Measurements from ENCODE around the gene AHCYL2.
"Not testable (repeated sequence)": the region's sequence is repeated elsewhere in the genome, so short reads cannot be mapped to it uniquely, and the experiment has no call there.

DNA sequence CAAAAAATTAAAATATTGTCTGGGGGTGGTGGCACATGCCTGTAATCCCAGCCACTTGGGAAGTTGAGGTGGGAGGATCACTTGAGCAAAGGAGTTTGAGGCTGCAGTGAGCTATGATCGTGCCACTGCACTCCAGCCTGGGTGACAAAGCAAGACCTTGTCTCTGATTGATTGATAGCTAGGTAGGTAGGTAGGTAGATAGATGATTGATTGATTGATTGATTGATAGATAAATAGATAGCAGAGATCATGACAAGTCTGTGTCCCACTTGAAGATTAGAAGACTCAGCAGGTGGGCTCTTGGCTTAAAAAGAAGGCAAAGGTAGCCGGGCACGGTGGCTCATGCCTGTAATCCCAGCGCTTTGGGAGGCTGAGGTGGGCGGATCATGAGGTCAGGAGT lies 27.8 kb downstream of the AHCYL2 start:
- TF ChIP-seq POLR2AphosphoS5 (IDR thresholded peaks at IDR 0.05; ENCODE audit: low read depth); ZNF114 (CRISPR knock-in tag; IDR thresholded peaks at IDR 0.05); CREB1 (CRISPR knock-in tag; IDR thresholded peaks at IDR 0.05; ENCODE audit: low read depth); EZH2 (IDR thresholded peaks at IDR 0.05; ENCODE audit: low read depth, unreplicated experiment); EZH2phosphoT487 (IDR thresholded peaks at IDR 0.05; ENCODE audit: unreplicated experiment); REST (IDR thresholded peaks at IDR 0.05; ENCODE audit: unreplicated experiment); STAT1 (IDR thresholded peaks at IDR 0.05; ENCODE audit: unreplicated experiment); NANOG (IDR thresholded peaks at IDR 0.05; ENCODE audit: borderline replicate concordance); JUNB (IDR thresholded peaks at IDR 0.05; ENCODE audit: unreplicated experiment); ZNF331 (CRISPR knock-in tag; IDR thresholded peaks at IDR 0.05; ENCODE audit: low read depth): not testable (repeated sequence)
- TF ChIP-seq, protein P1, sequence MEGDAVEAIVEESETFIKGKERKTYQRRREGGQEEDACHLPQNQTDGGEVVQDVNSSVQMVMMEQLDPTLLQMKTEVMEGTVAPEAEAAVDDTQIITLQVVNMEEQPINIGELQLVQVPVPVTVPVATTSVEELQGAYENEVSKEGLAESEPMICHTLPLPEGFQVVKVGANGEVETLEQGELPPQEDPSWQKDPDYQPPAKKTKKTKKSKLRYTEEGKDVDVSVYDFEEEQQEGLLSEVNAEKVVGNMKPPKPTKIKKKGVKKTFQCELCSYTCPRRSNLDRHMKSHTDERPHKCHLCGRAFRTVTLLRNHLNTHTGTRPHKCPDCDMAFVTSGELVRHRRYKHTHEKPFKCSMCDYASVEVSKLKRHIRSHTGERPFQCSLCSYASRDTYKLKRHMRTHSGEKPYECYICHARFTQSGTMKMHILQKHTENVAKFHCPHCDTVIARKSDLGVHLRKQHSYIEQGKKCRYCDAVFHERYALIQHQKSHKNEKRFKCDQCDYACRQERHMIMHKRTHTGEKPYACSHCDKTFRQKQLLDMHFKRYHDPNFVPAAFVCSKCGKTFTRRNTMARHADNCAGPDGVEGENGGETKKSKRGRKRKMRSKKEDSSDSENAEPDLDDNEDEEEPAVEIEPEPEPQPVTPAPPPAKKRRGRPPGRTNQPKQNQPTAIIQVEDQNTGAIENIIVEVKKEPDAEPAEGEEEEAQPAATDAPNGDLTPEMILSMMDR (conservative IDR thresholded peaks at IDR 0.05; ENCODE audit: low read depth in 2 of 2), result not testable (repeated sequence)
- TF ChIP-seq, protein P2, sequence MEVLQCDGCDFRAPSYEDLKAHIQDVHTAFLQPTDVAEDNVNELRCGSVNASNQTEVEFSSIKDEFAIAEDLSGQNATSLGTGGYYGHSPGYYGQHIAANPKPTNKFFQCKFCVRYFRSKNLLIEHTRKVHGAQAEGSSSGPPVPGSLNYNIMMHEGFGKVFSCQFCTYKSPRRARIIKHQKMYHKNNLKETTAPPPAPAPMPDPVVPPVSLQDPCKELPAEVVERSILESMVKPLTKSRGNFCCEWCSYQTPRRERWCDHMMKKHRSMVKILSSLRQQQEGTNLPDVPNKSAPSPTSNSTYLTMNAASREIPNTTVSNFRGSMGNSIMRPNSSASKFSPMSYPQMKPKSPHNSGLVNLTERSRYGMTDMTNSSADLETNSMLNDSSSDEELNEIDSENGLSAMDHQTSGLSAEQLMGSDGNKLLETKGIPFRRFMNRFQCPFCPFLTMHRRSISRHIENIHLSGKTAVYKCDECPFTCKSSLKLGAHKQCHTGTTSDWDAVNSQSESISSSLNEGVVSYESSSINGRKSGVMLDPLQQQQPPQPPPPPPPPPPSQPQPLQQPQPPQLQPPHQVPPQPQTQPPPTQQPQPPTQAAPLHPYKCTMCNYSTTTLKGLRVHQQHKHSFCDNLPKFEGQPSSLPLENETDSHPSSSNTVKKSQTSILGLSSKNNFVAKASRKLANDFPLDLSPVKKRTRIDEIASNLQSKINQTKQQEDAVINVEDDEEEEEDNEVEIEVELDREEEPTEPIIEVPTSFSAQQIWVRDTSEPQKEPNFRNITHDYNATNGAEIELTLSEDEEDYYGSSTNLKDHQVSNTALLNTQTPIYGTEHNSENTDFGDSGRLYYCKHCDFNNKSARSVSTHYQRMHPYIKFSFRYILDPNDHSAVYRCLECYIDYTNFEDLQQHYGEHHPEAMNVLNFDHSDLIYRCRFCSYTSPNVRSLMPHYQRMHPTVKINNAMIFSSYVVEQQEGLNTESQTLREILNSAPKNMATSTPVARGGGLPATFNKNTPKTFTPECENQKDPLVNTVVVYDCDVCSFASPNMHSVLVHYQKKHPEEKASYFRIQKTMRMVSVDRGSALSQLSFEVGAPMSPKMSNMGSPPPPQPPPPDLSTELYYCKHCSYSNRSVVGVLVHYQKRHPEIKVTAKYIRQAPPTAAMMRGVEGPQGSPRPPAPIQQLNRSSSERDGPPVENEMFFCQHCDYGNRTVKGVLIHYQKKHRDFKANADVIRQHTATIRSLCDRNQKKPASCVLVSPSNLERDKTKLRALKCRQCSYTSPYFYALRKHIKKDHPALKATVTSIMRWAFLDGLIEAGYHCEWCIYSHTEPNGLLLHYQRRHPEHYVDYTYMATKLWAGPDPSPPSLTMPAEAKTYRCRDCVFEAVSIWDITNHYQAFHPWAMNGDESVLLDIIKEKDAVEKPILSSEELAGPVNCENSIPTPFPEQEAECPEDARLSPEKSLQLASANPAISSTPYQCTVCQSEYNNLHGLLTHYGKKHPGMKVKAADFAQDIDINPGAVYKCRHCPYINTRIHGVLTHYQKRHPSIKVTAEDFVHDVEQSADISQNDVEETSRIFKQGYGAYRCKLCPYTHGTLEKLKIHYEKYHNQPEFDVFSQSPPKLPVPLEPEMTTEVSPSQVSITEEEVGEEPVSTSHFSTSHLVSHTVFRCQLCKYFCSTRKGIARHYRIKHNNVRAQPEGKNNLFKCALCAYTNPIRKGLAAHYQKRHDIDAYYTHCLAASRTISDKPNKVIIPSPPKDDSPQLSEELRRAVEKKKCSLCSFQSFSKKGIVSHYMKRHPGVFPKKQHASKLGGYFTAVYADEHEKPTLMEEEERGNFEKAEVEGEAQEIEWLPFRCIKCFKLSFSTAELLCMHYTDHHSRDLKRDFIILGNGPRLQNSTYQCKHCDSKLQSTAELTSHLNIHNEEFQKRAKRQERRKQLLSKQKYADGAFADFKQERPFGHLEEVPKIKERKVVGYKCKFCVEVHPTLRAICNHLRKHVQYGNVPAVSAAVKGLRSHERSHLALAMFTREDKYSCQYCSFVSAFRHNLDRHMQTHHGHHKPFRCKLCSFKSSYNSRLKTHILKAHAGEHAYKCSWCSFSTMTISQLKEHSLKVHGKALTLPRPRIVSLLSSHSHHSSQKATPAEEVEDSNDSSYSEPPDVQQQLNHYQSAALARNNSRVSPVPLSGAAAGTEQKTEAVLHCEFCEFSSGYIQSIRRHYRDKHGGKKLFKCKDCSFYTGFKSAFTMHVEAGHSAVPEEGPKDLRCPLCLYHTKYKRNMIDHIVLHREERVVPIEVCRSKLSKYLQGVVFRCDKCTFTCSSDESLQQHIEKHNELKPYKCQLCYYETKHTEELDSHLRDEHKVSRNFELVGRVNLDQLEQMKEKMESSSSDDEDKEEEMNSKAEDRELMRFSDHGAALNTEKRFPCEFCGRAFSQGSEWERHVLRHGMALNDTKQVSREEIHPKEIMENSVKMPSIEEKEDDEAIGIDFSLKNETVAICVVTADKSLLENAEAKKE (CRISPR knock-in tag; IDR thresholded peaks at IDR 0.05), result not testable (repeated sequence)

All from GM23338 (cell line).